NT2/D1 (cell line): ENCODE data around the gene LRRC8B.

Experiments used
- SUZ12 ChIP-seq: IDR thresholded peaks from 2 replicates; pipeline ENCODE4 v1.6.1; 2011; ENCODE audit not compliant: insufficient read length, insufficient read depth; ENCODE audit errors: extremely low read depth
- YY1 ChIP-seq: IDR thresholded peaks from 2 replicates; pipeline ENCODE4 v1.6.1; 2011; ENCODE audit not compliant: insufficient read length, insufficient read depth
- ZNF274 ChIP-seq: IDR thresholded peaks from 2 replicates; pipeline ENCODE4 v1.6.1; 2011; ENCODE audit warnings: mild to moderate bottlenecking, low read depth, low read length

DNA sequence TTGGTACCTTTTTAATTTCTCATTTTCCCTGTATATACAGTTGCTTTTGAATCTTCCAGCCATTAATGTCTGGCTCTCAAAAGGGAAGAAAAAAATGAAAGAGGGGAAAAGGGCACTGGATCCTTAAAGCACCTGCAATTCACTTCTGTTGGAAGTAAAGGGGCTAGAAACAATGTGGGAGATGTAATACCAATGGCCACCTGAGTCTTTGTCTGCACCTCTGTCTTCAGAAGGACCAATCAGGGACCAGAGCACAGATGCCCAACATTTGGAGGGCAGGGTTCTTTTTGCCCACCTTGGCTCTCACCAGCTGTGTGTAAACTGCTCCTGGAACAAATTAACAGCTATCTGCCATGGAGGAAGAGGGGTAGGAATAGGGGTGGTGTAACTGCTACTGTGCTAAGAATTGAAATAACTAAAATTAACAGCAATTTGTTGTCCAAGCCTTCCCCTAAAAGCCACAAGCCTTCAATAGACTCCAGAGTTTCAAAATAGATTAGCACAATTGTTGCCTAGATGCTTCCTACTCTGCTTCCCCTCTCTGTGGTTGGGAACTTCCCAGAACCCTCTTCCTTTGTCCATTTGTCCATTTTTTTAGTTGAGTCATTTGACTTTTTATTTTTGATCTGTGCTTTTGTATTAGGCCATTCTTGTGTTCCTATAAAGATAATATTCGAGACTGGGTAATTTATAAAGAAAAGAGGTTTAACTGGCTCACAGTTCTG is 11.5 kb upstream of the LRRC8B start:
- no peak for TF ChIP-seq ZNF274
- no peak for TF ChIP-seq SUZ12
- TF ChIP-seq YY1: no peak
